Measurements from ENCODE around the gene ARL5C.

DNA sequence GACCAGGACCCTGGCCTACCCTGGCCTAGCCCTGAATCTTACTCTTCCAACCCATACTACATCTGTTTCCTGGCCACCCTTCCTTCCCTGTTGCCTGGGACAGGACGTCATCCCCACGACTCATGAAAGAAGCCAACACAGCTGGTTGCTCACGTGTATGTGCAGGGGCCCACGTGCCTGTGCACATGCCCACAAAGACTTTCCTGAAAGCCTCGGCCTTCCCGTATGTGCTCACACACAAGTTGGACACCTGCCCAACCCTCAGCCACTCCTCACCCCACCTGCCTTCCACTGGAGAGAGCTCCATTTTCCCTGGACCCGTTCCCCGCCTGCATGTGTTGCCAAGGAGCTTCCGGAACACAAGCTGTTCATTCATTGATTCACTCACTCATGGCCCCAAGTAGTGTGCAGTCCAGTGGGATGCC lies 21.5 kb downstream of the ARL5C start:
- TF ChIP-seq GATA2 (IDR thresholded peaks at IDR 0.05; ENCODE audit: low read depth, low read length) (no peak), GATA3 (IDR thresholded peaks at IDR 0.05; ENCODE audit: low read depth, low read length) (no peak)

Measured in SH-SY5Y (cell line).